ENCODE data around the gene FBXW4.
"Not testable (repeated sequence)": the region's sequence is repeated elsewhere in the genome, so short reads cannot be mapped to it uniquely, and the experiment has no call there.

Gene FBXW4

DNA sequence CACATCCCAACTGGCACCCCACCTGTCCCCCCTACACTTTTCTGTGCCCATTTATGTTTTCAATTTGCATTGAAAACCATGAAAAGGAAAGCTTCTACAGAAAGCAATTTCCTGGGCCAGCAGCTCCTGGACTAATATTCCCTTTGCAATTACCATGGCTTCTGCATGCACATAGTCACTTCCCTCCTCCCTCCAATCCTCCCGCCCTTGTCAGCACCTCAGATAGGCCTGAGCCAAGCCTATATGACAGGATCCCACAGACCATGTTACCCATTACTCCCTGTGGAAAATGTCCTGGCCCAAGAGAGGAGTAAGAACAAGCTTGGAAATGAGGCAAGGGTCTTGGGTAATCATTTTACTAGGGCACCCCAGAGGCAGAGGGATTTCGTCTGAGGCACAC is 38.1 kb downstream of the FBXW4 start:
- in situ Hi-C loops (cut with MboI; ENCODE audit: low sequenced_read_pairs) = no loop called here

DNA sequence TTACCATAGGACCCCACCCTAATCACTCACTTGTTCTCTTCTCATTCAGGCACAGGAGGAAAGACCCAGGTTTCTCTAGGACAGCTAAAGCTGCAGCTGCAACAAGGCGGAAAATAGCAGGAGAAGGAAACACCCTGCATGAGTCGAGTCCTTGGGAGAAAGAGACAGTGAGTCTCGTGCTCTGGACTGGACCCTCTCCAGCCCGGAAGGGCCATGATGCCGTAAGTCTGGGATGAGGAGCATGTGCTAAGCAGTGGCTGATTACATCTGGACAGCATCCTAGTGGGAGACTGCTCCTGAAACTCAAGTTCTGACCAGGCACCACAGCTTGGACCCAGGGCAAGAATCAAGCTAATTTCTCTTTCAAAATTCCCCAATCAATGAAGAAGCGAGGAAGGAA is 39.4 kb downstream of the FBXW4 start:
- in situ Hi-C loops (cut with MboI; ENCODE audit: low sequenced_read_pairs) = no loop called here

DNA sequence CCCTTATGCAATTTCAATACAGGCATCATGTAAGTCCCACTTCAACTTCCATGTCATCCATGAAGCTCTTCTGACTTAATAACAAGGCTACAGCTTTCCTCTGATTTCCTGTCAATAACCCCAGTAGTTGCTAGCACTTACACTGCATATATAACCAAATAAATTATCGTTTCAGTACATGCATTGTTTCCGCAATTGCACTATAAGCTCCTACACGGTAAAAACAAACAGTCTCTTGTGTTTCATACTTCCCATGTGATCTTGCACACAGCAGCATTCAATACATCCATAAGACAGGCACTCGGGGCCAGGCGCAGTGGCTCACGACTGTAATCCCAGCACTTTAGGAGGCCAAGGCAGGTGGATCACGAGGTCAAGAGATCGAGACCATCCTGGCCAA is 41.4 kb downstream of the FBXW4 start:
- in situ Hi-C loops (cut with MboI; ENCODE audit: low sequenced_read_pairs) = no loop called here

DNA sequence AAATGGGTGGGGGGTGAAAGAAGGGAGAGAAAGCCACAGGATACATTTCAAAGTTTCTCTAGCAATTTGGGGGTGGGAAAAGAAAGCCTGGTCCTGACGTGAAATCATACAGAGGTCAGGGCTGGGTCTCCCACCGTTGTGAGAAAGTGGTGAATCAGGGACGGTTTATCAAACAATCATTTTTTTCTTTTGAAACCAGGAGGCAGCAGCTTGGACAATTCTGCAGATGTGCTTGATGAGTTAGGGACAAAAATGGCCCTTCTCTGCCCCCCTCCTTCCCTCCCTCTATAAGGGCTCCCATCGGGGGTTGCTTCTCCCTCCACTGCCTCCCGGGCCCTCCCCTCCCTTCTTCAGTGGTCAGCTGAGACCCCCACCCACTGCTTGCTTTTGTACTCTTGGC is 43.6 kb downstream of the FBXW4 start:
- in situ Hi-C loops (cut with MboI; ENCODE audit: low sequenced_read_pairs) = no loop called here

DNA sequence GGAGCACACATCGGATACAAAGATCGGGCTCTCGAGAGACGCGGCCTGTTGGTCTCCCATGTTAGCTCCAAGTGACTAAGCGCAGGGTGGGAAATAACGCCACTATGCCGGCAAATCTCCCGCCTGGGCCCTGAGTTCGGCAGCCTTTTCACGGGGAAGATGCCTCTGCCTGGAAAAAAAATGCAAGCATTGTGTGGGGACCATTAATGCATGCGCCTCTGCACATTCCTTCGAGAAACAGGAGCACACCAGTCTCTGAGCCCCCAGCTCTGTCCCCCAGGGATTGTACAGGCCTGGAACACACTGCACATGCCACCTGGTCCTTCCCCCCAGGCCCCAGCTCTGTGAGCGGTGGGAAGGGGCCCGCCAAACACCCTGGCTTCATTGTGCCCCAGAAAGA is 44.1 kb downstream of the FBXW4 start:
- in situ Hi-C loops (cut with MboI; ENCODE audit: low sequenced_read_pairs) = no loop called here

DNA sequence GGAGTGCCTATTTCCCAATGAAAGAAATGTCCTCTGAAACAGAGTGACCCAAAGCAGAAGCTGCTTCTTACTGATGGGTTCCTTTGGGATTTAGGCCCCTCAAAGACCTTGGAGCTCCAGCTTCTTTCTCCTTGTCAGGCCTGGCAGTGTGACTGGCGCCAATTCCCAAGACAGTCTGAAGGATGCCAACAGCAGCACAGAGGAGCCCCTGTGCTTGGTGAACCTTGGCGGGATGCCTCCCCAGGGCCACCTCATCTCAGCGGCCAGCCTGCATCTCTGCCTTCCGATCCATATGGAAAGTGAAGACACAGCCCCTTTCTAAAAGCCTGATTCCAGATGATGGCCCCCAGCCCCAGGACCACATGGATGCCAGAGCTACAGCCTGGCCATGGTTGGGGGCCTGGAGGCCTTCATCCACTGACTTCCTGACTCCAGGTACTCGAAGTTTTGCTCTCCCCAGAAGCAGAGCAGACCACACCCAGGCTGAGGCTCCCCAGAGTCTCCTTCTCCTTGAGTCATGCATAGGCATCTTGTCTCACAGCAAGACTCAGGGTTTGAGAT is 45.4 kb downstream of the FBXW4 start:
- in situ Hi-C loops (cut with MboI; ENCODE audit: low sequenced_read_pairs) = no loop called here

DNA sequence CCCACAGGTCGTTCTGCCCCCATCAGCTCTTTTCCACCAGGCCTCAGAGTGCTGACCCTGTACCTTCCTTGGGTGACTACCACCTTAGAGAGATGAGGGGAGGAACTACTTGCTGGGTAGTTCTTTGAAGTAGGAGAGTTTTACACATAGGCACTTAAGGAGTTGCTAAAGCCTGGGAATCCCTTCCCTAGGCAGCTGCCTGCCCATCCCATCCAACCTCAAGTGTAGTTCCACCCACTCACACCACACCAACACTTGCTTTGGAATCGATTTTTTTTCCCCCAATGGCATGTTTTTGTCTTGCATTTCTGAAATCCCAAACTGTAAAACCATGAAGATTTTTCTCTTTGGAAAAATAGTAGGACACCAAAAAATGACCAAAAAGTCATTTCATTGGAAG is 47.7 kb downstream of the FBXW4 start:
- in situ Hi-C loops (cut with MboI; ENCODE audit: low sequenced_read_pairs) = no loop called here

DNA sequence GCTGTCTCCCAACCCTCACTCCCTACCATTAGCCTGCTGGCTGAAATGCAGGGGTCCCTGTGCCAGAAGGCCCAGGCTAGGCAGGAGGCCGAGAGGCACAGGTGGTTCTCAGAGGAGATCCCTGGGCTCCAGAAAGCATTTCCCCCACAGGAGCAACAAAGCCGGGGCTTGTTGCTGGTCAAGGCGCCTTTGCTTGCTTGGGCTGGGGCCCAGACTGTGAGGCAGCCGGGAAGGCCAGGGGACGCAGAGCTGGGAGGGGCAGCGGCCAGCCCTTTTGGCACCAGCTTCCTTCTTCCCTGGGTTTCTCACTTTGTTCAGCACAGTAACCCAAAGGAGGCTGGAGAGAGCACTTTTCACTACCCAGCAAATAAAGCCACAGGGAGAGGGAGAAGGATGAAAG is 48.6 kb downstream of the FBXW4 start:
- in situ Hi-C loops (cut with MboI; ENCODE audit: low sequenced_read_pairs) = no loop called here

DNA sequence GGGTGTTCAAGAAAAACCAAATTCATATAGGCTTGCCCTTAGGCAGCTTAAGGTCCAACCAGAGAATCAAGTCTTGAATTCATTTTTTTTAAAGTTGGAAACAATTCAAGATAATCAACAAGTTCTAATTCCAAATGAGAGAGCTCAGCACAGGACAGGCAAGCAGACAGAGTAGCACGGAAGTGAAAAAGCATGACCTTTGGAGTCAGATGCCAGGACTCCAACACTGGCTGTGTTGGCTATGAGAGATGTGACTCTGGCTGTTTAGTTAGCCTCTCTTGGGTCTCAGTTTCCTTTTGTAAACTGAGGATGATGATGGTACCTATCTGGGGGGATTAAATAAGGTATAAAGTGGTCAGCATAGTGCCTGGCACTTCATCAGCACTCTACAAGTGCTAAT is 49.3 kb downstream of the FBXW4 start:
- in situ Hi-C loops (cut with MboI; ENCODE audit: low sequenced_read_pairs) = no loop called here

DNA sequence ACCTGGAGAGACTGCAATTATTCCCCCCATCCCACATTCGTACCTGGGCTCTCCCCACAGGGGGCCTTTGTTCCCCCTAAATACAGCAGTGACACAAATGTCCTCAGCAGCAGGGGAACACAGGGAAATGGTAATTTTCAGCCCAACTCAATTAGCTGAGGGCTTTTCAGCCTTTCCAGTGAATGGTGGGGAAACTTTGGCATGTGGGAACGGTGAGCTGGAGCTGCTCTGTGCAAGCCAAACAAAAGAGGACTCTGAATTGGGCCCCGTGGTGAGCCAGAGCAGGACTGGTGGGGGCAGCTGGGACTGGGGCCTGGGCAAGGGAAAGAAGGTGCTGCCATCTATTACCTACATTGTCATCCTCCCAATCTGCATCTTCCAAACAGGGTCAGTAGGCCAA is 51.0 kb downstream of the FBXW4 start:
- in situ Hi-C loops (cut with MboI; ENCODE audit: low sequenced_read_pairs) = no loop called here

DNA sequence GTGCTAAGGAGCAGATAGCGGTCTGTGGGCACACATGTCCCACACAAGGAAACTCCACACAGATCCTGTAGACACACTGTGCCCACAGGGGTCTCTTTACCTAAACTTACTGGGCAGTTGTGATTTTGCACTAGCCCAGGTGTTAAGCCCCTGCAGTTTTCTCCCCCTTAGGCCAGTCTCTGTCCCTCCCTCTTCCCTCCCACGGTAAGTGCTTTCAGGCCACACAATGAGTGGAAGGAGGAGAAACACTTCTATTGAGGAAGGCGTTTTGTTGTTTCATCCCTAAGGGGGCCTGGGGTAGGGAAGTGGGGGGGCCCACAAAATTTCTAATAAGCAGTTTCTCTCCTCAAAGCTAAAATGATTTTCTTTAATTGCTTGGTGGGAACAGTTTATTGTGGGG is 51.4 kb downstream of the FBXW4 start:
- in situ Hi-C loops (cut with MboI; ENCODE audit: low sequenced_read_pairs) = no loop called here

DNA sequence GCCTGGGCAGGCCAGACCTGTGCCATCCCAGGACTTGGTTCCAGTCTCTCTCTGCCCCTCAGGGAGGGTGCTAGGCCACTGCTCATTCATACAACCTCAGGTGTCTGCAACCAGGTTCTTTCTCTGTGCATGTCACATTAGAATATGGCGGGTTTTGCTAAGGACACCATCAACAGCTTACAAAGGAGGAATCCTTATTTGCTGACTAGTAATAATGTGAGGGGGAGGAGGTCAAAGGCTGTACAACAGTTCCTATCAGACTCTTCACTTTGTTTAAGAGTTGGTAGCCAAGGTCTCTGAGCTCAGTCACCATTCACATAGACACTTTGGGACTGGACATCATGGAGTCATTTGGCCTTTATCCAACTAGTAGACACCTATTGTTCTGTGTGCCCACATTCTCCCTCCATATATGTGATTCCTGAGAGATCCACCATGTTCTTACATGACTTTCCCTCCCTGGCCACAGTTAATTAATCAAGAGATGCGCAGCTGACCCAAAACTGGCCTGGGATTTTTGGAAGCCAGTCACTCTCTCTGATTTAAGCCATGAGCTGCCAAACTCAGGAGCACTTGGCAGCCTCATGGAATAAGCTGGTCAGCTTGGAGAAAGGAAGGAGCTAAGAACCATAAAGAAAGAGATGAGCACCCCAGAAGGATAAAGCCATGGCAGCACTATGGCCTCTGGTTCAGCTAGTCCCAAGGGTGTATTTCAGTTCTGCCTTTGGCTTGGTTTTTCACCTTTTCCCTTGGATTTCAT is 55.6 kb downstream of the FBXW4 start:
- in situ Hi-C loops (cut with MboI; ENCODE audit: low sequenced_read_pairs) = no loop called here

DNA sequence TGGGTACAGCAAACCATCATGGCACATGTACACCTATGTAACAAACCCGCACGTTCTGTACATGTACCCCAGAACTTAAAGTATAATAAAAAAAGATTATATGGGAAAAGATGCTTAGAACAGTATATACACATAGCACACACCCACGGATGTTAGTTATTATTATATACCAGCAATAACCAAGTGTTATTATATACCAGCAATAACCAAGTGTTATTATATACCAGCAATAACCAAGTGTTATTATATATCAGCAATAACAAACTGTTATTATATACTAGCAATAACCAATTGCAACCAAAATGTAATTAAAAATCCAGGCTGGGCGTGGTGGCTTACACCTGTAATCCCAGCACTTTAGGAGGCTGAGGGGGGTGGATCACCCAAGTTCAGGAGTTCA is 61.5 kb downstream of the FBXW4 start:
- in situ Hi-C loops (cut with MboI; ENCODE audit: low sequenced_read_pairs) = not testable (repeated sequence)

DNA sequence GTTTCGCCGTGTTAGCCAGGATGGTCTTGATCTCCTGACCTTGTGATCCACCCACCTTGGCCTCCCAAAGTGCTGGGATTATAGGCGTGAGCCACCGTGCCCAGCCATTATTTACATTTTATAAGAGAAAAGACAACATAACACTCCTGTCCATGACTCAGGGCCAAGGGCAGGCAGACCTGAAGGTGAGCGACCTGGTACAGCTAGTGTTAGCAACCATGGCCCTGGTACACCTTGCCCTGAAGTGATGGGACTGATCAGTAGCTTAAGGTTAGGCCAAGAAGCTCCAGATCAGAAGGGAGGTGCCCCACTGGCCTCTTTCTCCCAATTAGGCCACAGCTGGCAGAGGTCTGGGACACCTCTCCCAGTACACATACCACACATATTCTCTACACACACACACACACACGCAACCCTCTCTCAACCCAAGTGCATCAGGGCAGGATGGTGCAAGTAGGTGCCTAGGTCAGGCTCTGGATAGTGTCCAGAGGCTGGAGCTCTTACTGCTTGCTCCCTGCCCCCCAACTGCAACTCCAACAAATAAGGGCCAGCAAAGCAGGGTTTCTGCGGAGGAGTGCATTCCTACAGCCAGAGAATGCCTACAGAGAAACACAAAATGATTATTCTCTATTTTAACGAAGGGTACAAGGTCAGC is 63.0 kb downstream of the FBXW4 start:
- in situ Hi-C loops (cut with MboI; ENCODE audit: low sequenced_read_pairs) = no loop called here

DNA sequence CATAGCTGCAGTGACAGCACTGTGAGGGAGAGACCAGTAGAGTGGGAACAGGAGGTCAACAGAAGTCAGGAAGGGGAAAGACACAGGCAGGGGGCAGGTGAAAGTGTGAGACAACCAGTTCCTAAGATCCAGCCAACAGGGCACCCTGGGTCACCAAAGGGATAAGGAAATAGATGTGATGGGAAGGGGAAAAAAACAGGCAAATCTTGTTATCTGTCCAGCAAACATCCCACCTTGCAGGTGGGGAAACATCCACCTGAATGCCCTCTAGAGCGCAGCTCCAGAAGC is 64.4 kb downstream of the FBXW4 start:
- in situ Hi-C loops (cut with MboI; ENCODE audit: low sequenced_read_pairs) = no loop called here

DNA sequence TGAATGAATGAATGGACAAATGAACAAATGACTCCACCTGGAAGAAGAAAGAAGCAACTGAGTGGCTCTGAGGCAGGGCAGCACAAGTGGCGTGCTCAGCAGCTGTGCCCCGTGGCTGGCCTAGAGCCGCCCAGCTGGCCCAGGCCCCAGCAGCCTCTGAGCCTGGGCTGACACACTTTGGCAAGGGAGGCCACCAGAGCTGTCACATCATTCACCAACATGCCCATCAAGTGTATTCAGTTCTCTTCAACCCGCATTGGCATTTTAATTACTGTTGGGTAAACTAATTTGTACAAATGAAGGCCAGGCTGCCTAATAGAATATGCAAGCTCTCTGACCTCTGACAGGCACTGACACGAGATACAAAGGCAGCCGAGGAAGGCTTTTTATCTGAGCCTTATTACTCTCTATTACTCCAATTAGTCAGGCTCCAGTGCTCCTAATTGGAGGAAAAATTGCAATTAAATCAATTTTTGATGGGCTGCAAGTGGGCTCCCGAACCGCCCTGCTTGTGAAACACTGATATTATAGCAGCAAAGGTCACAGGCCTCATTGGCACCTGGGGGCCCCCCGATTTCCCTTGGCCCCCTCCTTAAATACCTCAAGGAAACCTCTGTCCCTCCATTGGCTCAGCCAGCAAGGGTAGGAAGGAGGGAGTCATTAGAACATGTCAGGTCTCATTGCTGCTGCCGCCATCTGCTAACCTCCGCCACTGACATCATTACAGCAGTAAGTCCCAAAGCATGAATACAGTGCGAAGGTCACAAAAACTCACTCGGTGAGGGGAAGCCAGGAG is 64.9 kb downstream of the FBXW4 start:
- in situ Hi-C loops (cut with MboI; ENCODE audit: low sequenced_read_pairs) = no loop called here

DNA sequence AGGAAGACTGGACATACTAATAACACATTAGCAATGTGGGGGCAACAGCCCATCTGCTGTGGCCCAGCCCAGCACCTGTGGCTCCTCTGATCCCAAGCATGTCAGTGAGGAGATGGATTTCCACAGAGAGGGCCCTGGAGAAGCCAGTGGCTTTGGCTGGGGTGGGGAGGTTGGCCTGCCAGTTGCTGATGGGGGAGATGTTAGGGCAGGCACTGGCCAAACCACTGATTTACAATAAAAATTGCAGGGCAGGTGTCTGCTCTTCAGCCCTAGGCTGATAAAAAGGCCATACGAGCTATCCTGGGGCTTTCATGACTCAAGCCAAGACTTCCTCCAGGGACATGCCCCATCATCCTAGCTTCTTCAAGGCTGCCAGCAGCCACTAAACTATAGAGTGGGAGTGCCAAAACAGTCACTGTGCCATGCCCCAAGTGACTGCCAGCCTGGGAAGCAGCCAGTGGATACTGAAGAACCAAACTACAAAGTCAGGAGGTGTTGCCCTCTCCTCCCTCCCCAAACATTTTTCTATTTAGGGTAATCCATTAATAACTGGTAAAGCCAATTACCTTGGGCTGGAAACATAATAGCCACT is 69.1 kb downstream of the FBXW4 start:
- in situ Hi-C loops (cut with MboI; ENCODE audit: low sequenced_read_pairs) = no loop called here

DNA sequence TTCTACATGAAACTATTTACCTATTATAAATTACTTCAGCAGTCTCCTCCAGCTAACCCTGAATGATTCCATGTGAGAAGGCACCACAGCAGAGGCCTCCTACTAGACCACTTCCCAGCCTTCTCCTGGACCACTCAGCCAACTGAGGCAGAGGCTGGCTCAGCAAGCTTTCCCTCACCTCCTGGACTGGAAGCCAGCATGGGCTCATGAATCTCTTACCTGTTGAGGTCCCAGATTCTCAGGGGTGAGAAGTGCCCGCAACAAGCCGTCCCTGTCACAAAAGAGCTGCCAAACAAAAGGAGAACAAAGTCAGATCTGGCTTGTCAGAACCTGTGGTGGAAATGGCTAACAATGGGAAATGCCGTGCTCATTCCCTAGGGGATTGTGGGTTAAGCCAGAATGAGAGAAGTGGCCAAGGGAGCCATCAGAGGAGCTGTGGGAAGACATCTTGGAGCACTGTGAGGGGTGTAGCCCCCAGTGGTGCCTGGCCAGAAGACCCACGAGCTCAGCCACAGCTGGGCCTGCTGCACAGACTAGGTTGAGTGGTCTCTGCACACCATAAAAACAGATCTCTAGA is 70.4 kb downstream of the FBXW4 start:
- in situ Hi-C loops (cut with MboI; ENCODE audit: low sequenced_read_pairs) = no loop called here

DNA sequence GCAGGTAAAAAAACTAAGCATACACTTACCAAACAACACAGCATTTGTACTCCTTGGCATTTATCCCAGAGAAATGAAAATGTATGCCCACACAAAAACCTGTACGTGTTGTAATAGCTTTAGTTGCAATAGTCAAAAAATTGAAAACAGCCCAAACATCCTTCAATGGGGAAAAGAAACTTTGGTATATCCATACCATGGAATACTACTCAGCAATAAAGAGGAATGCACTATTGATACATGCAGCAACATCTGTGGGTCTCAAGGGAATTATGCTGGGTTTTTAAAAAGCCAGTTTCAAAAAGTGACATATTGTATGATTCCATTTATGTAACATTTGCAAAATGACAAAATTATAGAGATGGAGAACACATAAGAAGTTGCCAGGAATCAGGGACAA is 71.4 kb downstream of the FBXW4 start:
- in situ Hi-C loops (cut with MboI; ENCODE audit: low sequenced_read_pairs) = no loop called here

DNA sequence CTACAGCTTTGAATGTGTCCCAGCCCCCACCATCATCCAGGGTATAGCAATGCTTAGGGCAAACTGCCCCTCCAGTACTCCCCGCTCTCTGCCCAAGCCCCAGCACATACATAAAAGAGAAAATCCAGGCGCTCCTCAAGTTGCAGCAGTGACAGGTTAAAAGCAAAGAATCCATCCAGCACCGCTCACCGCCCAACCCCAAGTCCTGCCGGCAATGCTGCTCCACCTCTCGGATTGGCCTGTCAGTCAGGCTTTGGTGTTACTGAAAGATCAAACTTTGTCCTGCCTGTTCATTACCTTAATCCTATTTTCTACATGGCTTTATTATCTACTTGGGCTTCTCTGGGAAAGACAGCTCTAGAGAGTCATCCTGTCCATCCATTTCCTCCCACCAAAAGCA is 75.0 kb downstream of the FBXW4 start:
- in situ Hi-C loops (cut with MboI; ENCODE audit: low sequenced_read_pairs) = no loop called here

DNA sequence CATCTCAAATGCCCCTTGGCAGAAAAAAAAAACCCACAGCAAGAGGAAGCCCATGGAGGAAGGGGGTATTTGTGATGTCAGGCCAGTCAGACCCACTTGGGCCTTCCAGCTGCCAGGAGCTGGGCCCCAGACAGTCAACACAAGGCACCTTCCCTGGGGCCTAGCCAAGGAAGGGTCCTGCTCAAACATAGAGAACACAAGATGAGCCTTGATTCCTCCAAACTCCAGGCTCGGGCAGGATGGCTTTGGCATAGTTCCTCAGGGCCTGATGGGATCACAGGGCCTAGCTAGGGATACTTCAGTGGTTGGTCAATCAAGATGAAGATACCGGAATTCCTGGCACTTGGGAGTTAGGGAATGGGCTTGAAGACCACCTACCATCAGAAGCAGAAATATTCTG is 76.1 kb downstream of the FBXW4 start:
- in situ Hi-C loops (cut with MboI; ENCODE audit: low sequenced_read_pairs) = no loop called here
